Naive thymus-derived CD4-positive, alpha-beta T cell (primary cell): ENCODE measurements around the gene FUT7. TPM values are rescaled to one million over a fixed set of nuclear protein-coding genes. Genes with fewer than 3 reads are reported as not detected.

Experiments used
- ATAC-seq: fragments of 150-1000 bp; cut with Tn5 transposase; 2 replicates; pipeline ENCODE4 v1.10.0; 2021; ENCODE audit warnings: mild to moderate bottlenecking, moderate library complexity
- CTCF ChIA-PET: fragments of 350-600 bp; sonication (Branson Sonifier 250); formaldehyde crosslinking; loops from one replicate; lab custom pipeline; 2021; ENCODE audit warnings: antibody characterized with exemption; lab: Charles Lee
- POLR2A ChIA-PET: fragments of 350-600 bp; sonication (Branson Sonifier 250); formaldehyde crosslinking; loops from one replicate; lab custom pipeline; 2021; ENCODE audit warnings: antibody characterized with exemption, inconsistent platforms; lab: Charles Lee
- DNase-seq, 9 donors: peaks; one replicate each; pipeline versions ENCODE4 v3.0.0 to v3.0.0-alpha.2; 2020 to 2022; ENCODE audit warnings: mixed read lengths in 1 of 9
- H3K27ac ChIP-seq: one replicate; pipeline ENCODE4 v1.7.0; 2013; ENCODE audit warnings: mild to moderate bottlenecking, low read depth, low read length, moderate library complexity
- H3K27me3 ChIP-seq, 2 donors: one replicate each; pipeline ENCODE4 v1.7.0; 2013; ENCODE audit warnings: low read length in 2 of 2, mild to moderate bottlenecking in 2 of 2, moderate library complexity in 2 of 2; ENCODE audit not compliant: control insufficient read depth in 2 of 2, insufficient read depth in 2 of 2
- H3K36me3 ChIP-seq, 3 experiments: 1 replicate in 2 of 3; 2 replicates in 1 of 3; pipeline ENCODE4 v1.7.0; 2013; ENCODE audit warnings: low read length in 3 of 3, mild to moderate bottlenecking in 3 of 3, moderate library complexity in 1 of 3; ENCODE audit not compliant: insufficient read depth in 3 of 3, control insufficient read depth in 2 of 3
- H3K4me1 ChIP-seq, 2 donors: one replicate each; pipeline ENCODE4 v1.7.0; 2013; ENCODE audit warnings: low read length in 2 of 2, mild to moderate bottlenecking in 2 of 2, moderate library complexity in 1 of 2; ENCODE audit not compliant: control insufficient read depth in 2 of 2, insufficient read depth in 2 of 2
- H3K4me3 ChIP-seq: 2 replicates; pipeline ENCODE4 v1.7.0; 2013; ENCODE audit warnings: mild to moderate bottlenecking, low read length
- H3K9me3 ChIP-seq, 3 experiments: 1 replicate in 2 of 3; 2 replicates in 1 of 3; pipeline ENCODE4 v1.7.0; 2013; ENCODE audit warnings: low read length in 3 of 3; ENCODE audit not compliant: control insufficient read depth in 2 of 3
- H3K27ac Mint-ChIP-seq, 9 donors: one replicate each; pipeline ENCODE4 v1.8.0; 2020 to 2022; ENCODE audit warnings: mixed read lengths in 9 of 9, mild to moderate bottlenecking in 8 of 9, moderate library complexity in 5 of 9, inconsistent platforms in 2 of 9
- H3K27me3 Mint-ChIP-seq, 5 donors: one replicate each; pipeline ENCODE4 v1.8.0; 2021 to 2022; ENCODE audit warnings: mixed read lengths in 5 of 5, mild to moderate bottlenecking in 1 of 5
- H3K36me3 Mint-ChIP-seq, 5 donors: one replicate each; pipeline ENCODE4 v1.8.0; 2020 to 2022; ENCODE audit warnings: mixed read lengths in 5 of 5, mild to moderate bottlenecking in 3 of 5, inconsistent platforms in 1 of 5
- H3K4me1 Mint-ChIP-seq, 7 donors: one replicate each; pipeline ENCODE4 v1.8.0; 2020 to 2022; ENCODE audit warnings: mixed read lengths in 7 of 7, mild to moderate bottlenecking in 3 of 7, inconsistent platforms in 1 of 7
- H3K4me3 Mint-ChIP-seq, 10 donors: one replicate each; pipeline ENCODE4 v1.8.0; 2020 to 2022; ENCODE audit warnings: mild to moderate bottlenecking in 10 of 10, mixed read lengths in 10 of 10, moderate library complexity in 6 of 10, inconsistent platforms in 2 of 10
- H3K9me3 Mint-ChIP-seq, 11 donors: one replicate each; pipeline ENCODE4 v1.8.0; 2020 to 2022; ENCODE audit warnings: mixed read lengths in 11 of 11, mild to moderate bottlenecking in 4 of 11, inconsistent platforms in 1 of 11, moderate library complexity in 1 of 11
- intact Hi-C, 2 donors: fragments of 100-400 bp; cut with micrococcal nuclease; formaldehyde crosslinking; loops; one replicate each; pipeline ENCODE4 v1.15.1; 2023
- polyA plus RNA-seq, 2 donors: library from polyadenylated mRNA; unstranded; fragments of 300-500 nt; fragmentation: Illumina TruSeq; gene quantifications; one replicate each; pipeline ENCODE4 v1.2.3, GENCODE V29; 2021
- total RNA-seq, 6 experiments: library from RNA in 5 of 6; stranded (reverse) in 5 of 6; gene quantifications; 1 replicate in 5 of 6; 2 replicates in 1 of 6; pipeline ENCODE4 v1.2.3 and lab custom pipeline; 2021 to 2026

The FUT7 gene
- total RNA-seq, result 1 to 10 TPM in 1 of 5 experiments, under 1 TPM in 3, not detected in 1; 0.27 to 4.6 (median 0.50) TPM
- polyA plus RNA-seq, result under 1 TPM; 0.06 to 0.25 TPM
- total RNA-seq (lab: John Stamatoyannopoulos, UW), result not detected

GRCh38 chr9:137031904-137032640 lies at the start of gene FUT7:
TSS of gene FUT7 (minus strand) at chr9:137032088. CDS start at chr9:137031991, 97 bp downstream.
- peak within 1 kb of the TSS in 4 of 9 donors; percentile 38 to 61 (median 40) for H3K27ac Mint-ChIP-seq
- no peaks in the 10 kb centered on the region for H3K9me3 ChIP-seq

GRCh38 chr9:137080260-137081122 lies 48.6 kb upstream of the FUT7 start:
- intact Hi-C loops, result no loop called here
- DNase-seq, result no peak
- Mint-ChIP-seq H3K4me3 (peak overlapping the region in 3 of 10 donors; percentile 11 to 83 (median 80)), H3K4me1 (peaks cover under 1 to 13% (median 2%) of the 10 kb centered on the region in 7 donors), H3K27ac (no peak overlapping the region), H3K27me3 (no peaks in the 10 kb centered on the region), H3K9me3 (no peaks in the 10 kb centered on the region), H3K36me3 (peaks cover 0 to 4% (median 0%) of the 10 kb centered on the region in 5 donors)
- POLR2A ChIA-PET, result interaction anchor here (1.1 kb wide), 1 partner anchor 10 kb away, joined by 4 read pairs; the partner anchor contains the start of gene SAPCD2
- Histone ChIP-seq H3K36me3 (peaks cover 0 to 23% (median 0%) of the 10 kb centered on the region in 3 experiments), H3K4me3 (no peak overlapping the region), H3K27ac (no peak overlapping the region), H3K27me3 (no peaks in the 10 kb centered on the region), H3K9me3 (no peaks in the 10 kb centered on the region), H3K4me1 (peaks cover 7 to 9% of the 10 kb centered on the region in 2 donors)
- ATAC-seq, result no peak
- CTCF ChIA-PET, result interaction anchor here (0.7 kb wide), 1 partner anchor 282 kb away, joined by 3 read pairs; no protein-coding TSS in a partner anchor

More at GRCh38 chr9:137031904-137032640, at the start of gene FUT7:
- no peaks in the 10 kb centered on the region for H3K36me3 ChIP-seq
- ChIA-PET POLR2A (interaction anchor here (1.5 kb wide), 1 partner anchor 241 kb away, joined by 4 read pairs; the partner anchor contains the start of gene TMEM141), CTCF (interaction anchor here (1.6 kb wide), 1 partner anchor 40 kb away, joined by 4 read pairs; the partner anchor contains the start of gene PAXX)
- H3K27me3 ChIP-seq, result no peaks in the 10 kb centered on the region
- DNase-seq (no peak), ATAC-seq (no peak)
- Mint-ChIP-seq H3K4me3 (peak within 1 kb of the TSS in 7 of 10 donors; percentile 26 to 83 (median 66)), H3K4me1 (peaks cover 20 to 51% (median 43%) of the 10 kb centered on the region in 7 donors), H3K36me3 (no peaks in the 10 kb centered on the region), H3K9me3 (no peaks in the 10 kb centered on the region), H3K27me3 (peaks cover 0 to 10% (median 0%) of the 10 kb centered on the region in 5 donors)
- peak within 1 kb of the TSS; percentile 34 for H3K4me3 ChIP-seq
- intact Hi-C loops, result no loop called here
- H3K4me1 ChIP-seq, result peaks cover 59 to 60% of the 10 kb centered on the region in 2 donors
- no peak within 1 kb of the TSS for H3K27ac ChIP-seq

- H3K4me3 Mint-ChIP-seq, result peak overlapping the region; percentile 12 to 83 (median 35)
- no peak overlapping the region for H3K27ac ChIP-seq
- no peaks in the 10 kb centered on the region for H3K9me3 ChIP-seq
- no peaks in the 10 kb centered on the region for H3K27me3 Mint-ChIP-seq
- intact Hi-C loops, result no loop called here
- H3K9me3 Mint-ChIP-seq, result no peaks in the 10 kb centered on the region
- DNase-seq (no peak), ATAC-seq (no peak)
- peaks cover 0 to 23% (median 0%) of the 10 kb centered on the region in 3 experiments for H3K36me3 ChIP-seq
- ChIA-PET CTCF (interaction anchor here (1.1 kb wide), 1 partner anchor 33 kb away, joined by 3 read pairs; no protein-coding TSS in a partner anchor), POLR2A (no interaction called here)
- H3K4me1 ChIP-seq, result peaks cover 6 to 8% of the 10 kb centered on the region in 2 donors
- no peak overlapping the region for H3K27ac Mint-ChIP-seq
- peaks cover 0 to 4% (median 0%) of the 10 kb centered on the region in 5 donors for H3K36me3 Mint-ChIP-seq
- H3K4me3 ChIP-seq, result no peak overlapping the region
- H3K4me1 Mint-ChIP-seq, result peaks cover 0 to 15% (median 0%) of the 10 kb centered on the region in 7 donors
- H3K27me3 ChIP-seq, result no peaks in the 10 kb centered on the region
Measured at GRCh38 chr9:137079401-137079787, 47.5 kb upstream of the FUT7 start.

GRCh38 chr9:137078701-137079400 lies 47.0 kb upstream of the FUT7 start:
- H3K27me3 Mint-ChIP-seq, result no peaks in the 10 kb centered on the region
- ATAC-seq (no peak), DNase-seq (no peak)
- no peaks in the 10 kb centered on the region for H3K27me3 ChIP-seq
- no peaks in the 10 kb centered on the region for H3K9me3 Mint-ChIP-seq
- H3K36me3 ChIP-seq, result peaks cover 0 to 23% (median 0%) of the 10 kb centered on the region in 3 experiments
- no peaks in the 10 kb centered on the region for H3K9me3 ChIP-seq
- POLR2A ChIA-PET, result interaction anchor here (0.6 to 2.8 kb wide), 2 partner anchors 7 to 147 kb away, joined by 4 to 18 read pairs; partner anchors contain the start of gene MAN1B1
- H3K4me3 Mint-ChIP-seq, result peak overlapping the region in 9 of 10 donors; percentile 11 to 80 (median 55)
- CTCF ChIA-PET, result interaction anchor here (1.1 kb wide), 1 partner anchor 32 kb away, joined by 3 read pairs; no protein-coding TSS in a partner anchor
- peaks cover 0 to 15% (median 0%) of the 10 kb centered on the region in 7 donors for H3K4me1 Mint-ChIP-seq
- H3K4me3 ChIP-seq, result no peak overlapping the region
- no peak overlapping the region for H3K27ac ChIP-seq
- H3K27ac Mint-ChIP-seq, result no peak overlapping the region
- H3K36me3 Mint-ChIP-seq, result peaks cover 0 to 4% (median 0%) of the 10 kb centered on the region in 5 donors
- H3K4me1 ChIP-seq, result peaks cover 6 to 8% of the 10 kb centered on the region in 2 donors
- intact Hi-C loops, result no loop called here

- Histone ChIP-seq H3K27ac (peak overlapping the region; percentile 70), H3K4me3 (peak overlapping the region; percentile 47), H3K27me3 (no peaks in the 10 kb centered on the region), H3K4me1 (peaks cover 6 to 8% of the 10 kb centered on the region in 2 donors), H3K9me3 (no peaks in the 10 kb centered on the region), H3K36me3 (peaks cover 0 to 23% (median 0%) of the 10 kb centered on the region in 3 experiments)
- CTCF ChIA-PET, result interaction anchor here (0.7 kb wide), 1 partner anchor 14 kb away, joined by 3 read pairs; no protein-coding TSS in a partner anchor
- Mint-ChIP-seq H3K9me3 (no peaks in the 10 kb centered on the region), H3K36me3 (peaks cover 0 to 4% (median 0%) of the 10 kb centered on the region in 5 donors), H3K27ac (peak overlapping the region in 1 of 9 donors; percentile 30), H3K27me3 (no peaks in the 10 kb centered on the region), H3K4me3 (peak overlapping the region; percentile 52 to 83 (median 74)), H3K4me1 (peaks cover 0 to 15% (median 0%) of the 10 kb centered on the region in 7 donors)
- peak; percentile 41 for ATAC-seq
- intact Hi-C loops, result loop anchor here (1.0 kb wide), 3 partner anchors 8 to 17 kb away; partner anchors contain the start of gene MAN1B1 (in 2 of the 2)
- POLR2A ChIA-PET, result interaction anchor here (0.6 to 3.0 kb wide), 4 partner anchors 8 to 146 kb away, joined by 4 to 18 read pairs (median 10); partner anchors contain the start of gene MAN1B1
- peak in 5 of 9 donors; percentile 21 to 45 (median 29) for DNase-seq
Measured at GRCh38 chr9:137077758-137078693, 46.1 kb upstream of the FUT7 start.
